Kidney (tissue), 14 donors: ENCODE data around the gene MYRIP. TPM values are rescaled to one million over a fixed set of nuclear protein-coding genes. Genes with fewer than 3 reads are reported as not detected.

ENCODE experiments used
- DNase-seq, 5 donors: peaks; one replicate each; pipeline ENCODE4 v3.0.0-alpha.2; 2013 to 2020
- FAIRE-seq: peaks from 2 replicates; lab custom pipeline; 2012; peaks lifted over from hg19 to GRCh38; lab: Jason Lieb, UNC
- H3K27ac ChIP-seq, 2 donors: one replicate each; pipeline ENCODE4 v1.7.0; 2013; ENCODE audit warnings: low read depth in 2 of 2, low read length in 2 of 2, inconsistent platforms in 1 of 2
- H3K27me3 ChIP-seq: one replicate; pipeline ENCODE4 v1.7.1; 2013; ENCODE audit warnings: low read length, inconsistent platforms; ENCODE audit not compliant: control insufficient read depth, insufficient read depth
- H3K36me3 ChIP-seq, 3 donors: one replicate each; pipeline versions ENCODE4 v1.7.0 to v1.7.1; 2013; ENCODE audit warnings: low read length in 3 of 3, control low read depth in 1 of 3, inconsistent platforms in 1 of 3; ENCODE audit not compliant: insufficient read depth in 3 of 3, control insufficient read depth in 2 of 3
- H3K4me1 ChIP-seq, 3 donors: one replicate each; pipeline versions ENCODE4 v1.7.0 to v1.7.1; 2013; ENCODE audit warnings: low read length in 3 of 3, inconsistent platforms in 1 of 3, low read depth in 1 of 3; ENCODE audit not compliant: control insufficient read depth in 2 of 3, insufficient read depth in 2 of 3
- H3K4me3 ChIP-seq, 3 donors: one replicate each; pipeline versions ENCODE4 v1.7.0 to v1.8.1; 2013; ENCODE audit warnings: low read length in 3 of 3, control low read depth in 1 of 3, inconsistent platforms in 1 of 3
- H3K9ac ChIP-seq, 3 donors: one replicate each; pipeline versions ENCODE4 v1.7.0 to v1.7.1; 2013; ENCODE audit warnings: low read length in 3 of 3, control low read depth in 1 of 3, inconsistent platforms in 1 of 3
- H3K9me3 ChIP-seq, 3 donors: one replicate each; pipeline versions ENCODE4 v1.7.0 to v1.7.1; 2013; ENCODE audit warnings: low read length in 3 of 3, control low read depth in 1 of 3, inconsistent platforms in 1 of 3; ENCODE audit not compliant: control insufficient read depth in 2 of 3, insufficient read depth in 1 of 3
- CTCF ChIP-seq: IDR thresholded peaks from 3 replicates; pipeline ENCODE4 v1.5.1; 2012; ENCODE audit warnings: mild to moderate bottlenecking, moderate library complexity, borderline replicate concordance; ENCODE audit not compliant: insufficient read depth; ENCODE audit errors: extremely low read depth
- intact Hi-C: fragments of 100-400 bp; cut with DNase I; formaldehyde crosslinking; loops from one replicate; pipeline ENCODE4 v1.11.1; 2022
- polyA plus RNA-seq: library from polyadenylated mRNA; stranded (reverse); fragments of 350-450 nt; fragmentation: Illumina TruSeq; extraction: RNeasy Lipid Tissue Mini Kit (QIAGEN cat#74804); gene quantifications from one replicate; pipeline ENCODE4 v1.2.3, GENCODE V29; 2014; ENCODE audit warnings: low read depth, low replicate concordance; ENCODE audit not compliant: insufficient read depth
- total RNA-seq: library from RNA; stranded (reverse); fragmentation: NEBNext Ultra II Directional; extraction: Animal tissue kit (Norgen Biotek cat#: 25700); gene quantifications from one replicate; pipeline ENCODE4 v1.2.1, GENCODE V29; 2021
- donor health status: control.
- donor health status: control.
- donor health status: control.
- donor health status: control.
- donor health status: control.
- donor health status: DM: yes; HTN: yes; CAD: no.
- donor health status: Normal renal cell carcinoma (clear cell type).

MYRIP gene
- total and polyA plus RNA-seq, 2 donors from 2014 or later = 0.92 to 6.6 TPM

GRCh38 chr3:40152482-40153133, 343.2 kb downstream of the MYRIP start:
- peak in 2 of 5 donors; percentile 10 to 16 for DNase-seq
- intact Hi-C loops = no loop called here
- H3K36me3 ChIP-seq = no peaks in the 10 kb centered on the region
- no peak overlapping the region for H3K9ac ChIP-seq
- TF ChIP-seq CTCF = no peak
- FAIRE-seq = no peak
- no peaks in the 10 kb centered on the region for H3K27me3 ChIP-seq
- H3K9me3 ChIP-seq = no peaks in the 10 kb centered on the region
- H3K4me3 ChIP-seq = no peak overlapping the region
- no peaks in the 10 kb centered on the region for H3K4me1 ChIP-seq
- no peak overlapping the region for H3K27ac ChIP-seq

- DNase-seq = no peak
- Histone ChIP-seq H3K27ac (no peak overlapping the region), H3K9me3 (no peaks in the 10 kb centered on the region), H3K27me3 (no peaks in the 10 kb centered on the region), H3K4me3 (no peak overlapping the region), H3K4me1 (no peaks in the 10 kb centered on the region), H3K36me3 (no peaks in the 10 kb centered on the region), H3K9ac (no peak overlapping the region)
- intact Hi-C loops = no loop called here
- no peak for FAIRE-seq
- TF ChIP-seq CTCF = no peak
Measured at GRCh38 chr3:40160933-40161332, 351.5 kb downstream of the MYRIP start.

GRCh38 chr3:40162616-40163015, 353.2 kb downstream of the MYRIP start:
- TF ChIP-seq CTCF = no peak

GRCh38 chr3:40166997-40167396, 357.6 kb downstream of the MYRIP start:
- H3K27me3 ChIP-seq = no peaks in the 10 kb centered on the region
- DNase-seq (no peak), FAIRE-seq (no peak)
- H3K36me3 ChIP-seq = no peaks in the 10 kb centered on the region
- no peak for TF ChIP-seq CTCF
- no peaks in the 10 kb centered on the region for H3K9me3 ChIP-seq
- no peak overlapping the region for H3K27ac ChIP-seq
- H3K4me3 ChIP-seq = no peak overlapping the region
- no peaks in the 10 kb centered on the region for H3K4me1 ChIP-seq
- no peak overlapping the region for H3K9ac ChIP-seq
- intact Hi-C loops = no loop called here

More at GRCh38 chr3:40162616-40163015, 353.2 kb downstream of the MYRIP start:
- FAIRE-seq = no peak
- intact Hi-C loops = no loop called here
- no peak for DNase-seq
- H3K27ac ChIP-seq = no peak overlapping the region
- H3K4me1 ChIP-seq = no peaks in the 10 kb centered on the region
- H3K36me3 ChIP-seq = no peaks in the 10 kb centered on the region
- H3K4me3 ChIP-seq = no peak overlapping the region
- no peaks in the 10 kb centered on the region for H3K27me3 ChIP-seq
- H3K9ac ChIP-seq = no peak overlapping the region
- H3K9me3 ChIP-seq = no peaks in the 10 kb centered on the region
